Caco-2 (cell line): ENCODE data around the gene PEX14. TPM values are rescaled to one million over a fixed set of nuclear protein-coding genes. Genes with fewer than 3 reads are reported as not detected.

Experiments
- BruUV-seq: library from RNA; stranded (reverse); fragments of 400-500 nt; replicated peaks from 2 replicates; lab custom pipeline; 2021; lab: Mats Ljungman, UMichigan
- CTCF ChIA-PET: fragments of 300-600 bp; sonication (Branson Sonifier 250); formaldehyde crosslinking; loops from one replicate; lab custom pipeline; 2022; ENCODE audit warnings: antibody characterized with exemption; lab: Charles Lee
- POLR2A ChIA-PET: fragments of 300-600 bp; sonication (Branson Sonifier 250); formaldehyde crosslinking; loops from one replicate; lab custom pipeline; 2022; ENCODE audit warnings: antibody characterized with exemption; lab: Charles Lee
- DNase-seq, 2 experiments: peaks; one replicate each; pipeline versions ENCODE4 v3.0.0 to v3.0.0-alpha.2; 2020 to 2022
- H3K27me3 ChIP-seq: replicated peaks from 2 replicates; pipeline ENCODE4 v1.6.0; 2011; ENCODE audit warnings: low read length; ENCODE audit not compliant: control insufficient read depth, insufficient read depth
- H3K36me3 ChIP-seq: 2 replicates; pipeline ENCODE4 v1.5.1; 2011; ENCODE audit warnings: low read length; ENCODE audit not compliant: control insufficient read depth, insufficient read depth
- H3K4me1 ChIP-seq: fragments of 250-450 bp; sonication (Bioruptor Pico); 2 replicates; pipeline ENCODE4 v1.5.1; 2020; ENCODE audit warnings: mild to moderate bottlenecking
- H3K4me3 ChIP-seq: 2 replicates; pipeline ENCODE4 v1.5.1; 2011; ENCODE audit warnings: low read depth, mild to moderate bottlenecking, control low read depth, low read length
- H3K9me3 ChIP-seq: fragments of 250-450 bp; sonication (Bioruptor Pico); 2 replicates; pipeline ENCODE4 v1.5.1; 2020; ENCODE audit warnings: mild to moderate bottlenecking, moderate library complexity
- H3K27ac Mint-ChIP-seq: one replicate; pipeline ENCODE4 v1.8.0; 2022; ENCODE audit warnings: mixed read lengths; ENCODE audit not compliant: unreplicated experiment
- H3K27me3 Mint-ChIP-seq: one replicate; pipeline ENCODE4 v1.8.0; 2022; ENCODE audit warnings: mixed read lengths; ENCODE audit not compliant: insufficient read depth, unreplicated experiment
- H3K36me3 Mint-ChIP-seq: one replicate; pipeline ENCODE4 v1.8.0; 2022; ENCODE audit warnings: mild to moderate bottlenecking, mixed read lengths; ENCODE audit not compliant: insufficient read depth, unreplicated experiment
- H3K4me1 Mint-ChIP-seq: one replicate; pipeline ENCODE4 v1.8.0; 2022; ENCODE audit warnings: low read depth, mixed read lengths; ENCODE audit not compliant: unreplicated experiment
- H3K4me3 Mint-ChIP-seq: one replicate; pipeline ENCODE4 v1.8.0; 2022; ENCODE audit warnings: mild to moderate bottlenecking, moderate library complexity, mixed read lengths; ENCODE audit not compliant: unreplicated experiment
- H3K9me3 Mint-ChIP-seq: one replicate; pipeline ENCODE4 v1.8.0; 2022; ENCODE audit warnings: mixed read lengths; ENCODE audit not compliant: unreplicated experiment
- CTCF ChIP-seq, 2 experiments: fragments of 200-600 bp in 1 of 2; IDR thresholded peaks; 1 replicate in 1 of 2; 2 replicates in 1 of 2; pipeline versions ENCODE4 v1.5.1 to v1.8.0; 2011 to 2022; ENCODE audit warnings: antibody characterized with exemption in 1 of 2, control low read depth in 1 of 2, inconsistent platforms in 1 of 2, low read depth in 1 of 2, low read length in 1 of 2, mild to moderate bottlenecking in 1 of 2, moderate library complexity in 1 of 2; ENCODE audit not compliant: insufficient read depth in 1 of 2, severe bottlenecking in 1 of 2, unreplicated experiment in 1 of 2
- intact Hi-C: fragments of 100-400 bp; cut with micrococcal nuclease; formaldehyde crosslinking; loops from one replicate; pipeline ENCODE4 v1.10.0; 2022; ENCODE audit not compliant: unreplicated experiment
- total RNA-seq: library from RNA; stranded (reverse); gene quantifications from 2 replicates; pipeline ENCODE4 v1.2.3, GENCODE V29; 2022

PEX14 gene
- total RNA-seq, 1 experiment from 2014 or later = 22.2 TPM

- H3K4me1 ChIP-seq = no peaks in the 10 kb centered on the region
- CTCF ChIA-PET = no interaction called here
- Mint-ChIP-seq H3K4me3 (no peak overlapping the region), H3K27me3 (no peaks in the 10 kb centered on the region), H3K36me3 (no peaks in the 10 kb centered on the region), H3K27ac (no peak overlapping the region), H3K4me1 (no peaks in the 10 kb centered on the region), H3K9me3 (no peaks in the 10 kb centered on the region)
- H3K27me3 ChIP-seq = no peaks in the 10 kb centered on the region
- POLR2A ChIA-PET = no interaction called here
- no TSS peak for BruUV-seq
- no peak for DNase-seq
- H3K9me3 ChIP-seq = no peaks in the 10 kb centered on the region
- intact Hi-C loops = no loop called here
- H3K4me3 ChIP-seq = no peak overlapping the region
- TF ChIP-seq CTCF (IDR thresholded peaks at IDR 0.05; ENCODE audit: insufficient read depth in 1 of 2, low read depth in 1 of 2, low read length in 1 of 2, severe bottlenecking in 1 of 2, unreplicated experiment in 1 of 2) = no peak
- no peaks in the 10 kb centered on the region for H3K36me3 ChIP-seq
These were observed 188.9 kb downstream of the PEX14 start for GRCh38 chr1:10663678-10664035.

GRCh38 chr1:10664251-10664650 is 189.5 kb downstream of the PEX14 start:
- Mint-ChIP-seq H3K4me1 (no peaks in the 10 kb centered on the region), H3K27ac (no peak overlapping the region), H3K4me3 (no peak overlapping the region), H3K36me3 (no peaks in the 10 kb centered on the region), H3K9me3 (no peaks in the 10 kb centered on the region), H3K27me3 (no peaks in the 10 kb centered on the region)
- H3K9me3 ChIP-seq = no peaks in the 10 kb centered on the region
- ChIA-PET CTCF (no interaction called here), POLR2A (no interaction called here)
- no peak overlapping the region for H3K4me3 ChIP-seq
- no peak for TF ChIP-seq CTCF (IDR thresholded peaks at IDR 0.05; ENCODE audit: insufficient read depth in 1 of 2, low read depth in 1 of 2, low read length in 1 of 2, severe bottlenecking in 1 of 2, unreplicated experiment in 1 of 2)
- DNase-seq = no peak
- H3K4me1 ChIP-seq = no peaks in the 10 kb centered on the region
- intact Hi-C loops = no loop called here
- H3K36me3 ChIP-seq = no peaks in the 10 kb centered on the region
- H3K27me3 ChIP-seq = no peaks in the 10 kb centered on the region
- no TSS peak for BruUV-seq

DNA sequence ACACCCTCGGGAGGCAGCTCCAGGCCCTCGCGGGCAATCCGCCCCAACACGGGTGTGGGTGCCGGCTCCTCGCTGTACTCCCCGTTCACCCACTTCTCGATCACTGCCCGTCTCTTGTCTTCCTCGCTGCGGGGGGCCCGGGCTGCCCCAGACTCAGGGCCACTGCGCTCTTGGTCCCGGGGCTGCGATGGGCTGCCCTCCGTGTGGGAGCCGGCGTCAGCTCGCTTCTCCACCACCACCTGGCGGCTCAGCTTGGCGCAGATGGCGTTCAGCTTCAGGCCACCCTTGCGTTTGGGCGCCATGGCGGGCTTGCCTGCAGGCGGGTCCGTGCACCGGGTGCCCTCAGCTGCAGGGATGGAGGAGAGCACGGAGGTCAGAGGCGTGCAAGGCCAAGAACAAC is 190.5 kb downstream of the PEX14 start:
- Histone ChIP-seq H3K9me3 (no peaks in the 10 kb centered on the region), H3K27me3 (no peaks in the 10 kb centered on the region), H3K36me3 (no peaks in the 10 kb centered on the region), H3K4me3 (no peak overlapping the region), H3K4me1 (no peaks in the 10 kb centered on the region)
- ChIA-PET POLR2A (no interaction called here), CTCF (no interaction called here)
- H3K9me3 Mint-ChIP-seq = no peaks in the 10 kb centered on the region
- BruUV-seq = no TSS peak
- intact Hi-C loops = no loop called here
- H3K27ac Mint-ChIP-seq = no peak overlapping the region
- no peak for DNase-seq
- H3K27me3 Mint-ChIP-seq = no peaks in the 10 kb centered on the region
- H3K4me1 Mint-ChIP-seq = no peaks in the 10 kb centered on the region
- no peak for TF ChIP-seq CTCF (IDR thresholded peaks at IDR 0.05; ENCODE audit: insufficient read depth in 1 of 2, low read depth in 1 of 2, low read length in 1 of 2, severe bottlenecking in 1 of 2, unreplicated experiment in 1 of 2)
- H3K4me3 Mint-ChIP-seq = no peak overlapping the region
- no peaks in the 10 kb centered on the region for H3K36me3 Mint-ChIP-seq
